H9 (cell line): ENCODE data around the gene RIT2. TPM values are rescaled to one million over a fixed set of nuclear protein-coding genes. Genes with fewer than 3 reads are reported as not detected.

Source experiments
- DNase-seq: peaks from one replicate; pipeline ENCODE4 v3.0.0-alpha.2; 2017
- H2AFZ ChIP-seq: one replicate; pipeline ENCODE4 v1.6.1; 2013; ENCODE audit warnings: mild to moderate bottlenecking, low read length, control low read depth, moderate library complexity
- H2AK5ac ChIP-seq: 2 replicates; pipeline ENCODE4 v1.6.1; 2013; ENCODE audit warnings: low read length, control low read depth, mixed read lengths; ENCODE audit not compliant: insufficient read length
- H2BK120ac ChIP-seq: one replicate; pipeline ENCODE4 v1.6.1; 2013; ENCODE audit warnings: low read depth, mild to moderate bottlenecking, low read length, control low read depth, inconsistent platforms; ENCODE audit not compliant: poor library complexity, severe bottlenecking
- H2BK12ac ChIP-seq: 2 replicates; pipeline ENCODE4 v1.6.1; 2013; ENCODE audit warnings: low read length, control low read depth, mixed read lengths, low read depth; ENCODE audit not compliant: insufficient read length
- H2BK15ac ChIP-seq: 2 replicates; pipeline ENCODE4 v1.6.1; 2013; ENCODE audit warnings: low read depth, low read length, control low read depth
- H2BK20ac ChIP-seq: one replicate; pipeline ENCODE4 v1.6.1; 2013; ENCODE audit warnings: low read depth, mild to moderate bottlenecking, low read length, control low read depth, inconsistent platforms; ENCODE audit not compliant: poor library complexity, severe bottlenecking
- H2BK5ac ChIP-seq: 2 replicates; pipeline ENCODE4 v1.6.1; 2013; ENCODE audit warnings: low read length, control low read depth, mixed read lengths; ENCODE audit not compliant: insufficient read length
- H3K14ac ChIP-seq: 2 replicates; pipeline ENCODE4 v1.6.1; 2013; ENCODE audit warnings: low read length, control low read depth; ENCODE audit not compliant: insufficient read depth
- H3K18ac ChIP-seq: 2 replicates; pipeline ENCODE4 v1.6.1; 2013; ENCODE audit warnings: low read depth, mild to moderate bottlenecking, mixed read lengths, low read length, control low read depth; ENCODE audit not compliant: insufficient read length
- H3K23ac ChIP-seq: 2 replicates; pipeline ENCODE4 v1.6.1; 2013; ENCODE audit warnings: low read length, control low read depth, mixed read lengths, low read depth; ENCODE audit not compliant: insufficient read length
- H3K23me2 ChIP-seq: 2 replicates; pipeline ENCODE4 v1.6.1; 2013; ENCODE audit warnings: low read depth, mild to moderate bottlenecking, mixed read lengths, low read length, control low read depth; ENCODE audit not compliant: insufficient read length, poor library complexity, severe bottlenecking
- H3K27ac ChIP-seq: 2 replicates; pipeline ENCODE4 v1.5.1; 2013; ENCODE audit warnings: low read length, control low read depth, mixed read lengths, low read depth; ENCODE audit not compliant: insufficient read length
- H3K27me3 ChIP-seq: 2 replicates; pipeline ENCODE4 v1.6.1; 2013; ENCODE audit warnings: low read length, control low read depth, inconsistent platforms; ENCODE audit not compliant: insufficient read depth
- H3K4ac ChIP-seq: 2 replicates; pipeline ENCODE4 v1.6.1; 2013; ENCODE audit warnings: low read depth, mild to moderate bottlenecking, control low read depth, inconsistent platforms, low read length, moderate library complexity
- H3K4me1 ChIP-seq: 2 replicates; pipeline ENCODE4 v1.6.1; 2013; ENCODE audit warnings: low read length, control low read depth, inconsistent platforms; ENCODE audit not compliant: insufficient read depth
- H3K4me2 ChIP-seq: 2 replicates; pipeline ENCODE4 v1.6.1; 2013; ENCODE audit warnings: low read length, control low read depth, mixed read lengths; ENCODE audit not compliant: insufficient read length, insufficient read depth
- H3K56ac ChIP-seq: 2 replicates; pipeline ENCODE4 v1.6.1; 2013; ENCODE audit warnings: low read depth, mild to moderate bottlenecking, mixed read lengths, low read length, control low read depth; ENCODE audit not compliant: insufficient read length
- H3K79me1 ChIP-seq: 2 replicates; pipeline ENCODE4 v1.6.1; 2013; ENCODE audit warnings: low read depth, mild to moderate bottlenecking, moderate library complexity, low read length, control low read depth, inconsistent platforms; ENCODE audit not compliant: insufficient read depth, poor library complexity, severe bottlenecking
- H3K79me2 ChIP-seq: 2 replicates; pipeline ENCODE4 v1.6.1; 2013; ENCODE audit warnings: low read length, control low read depth, inconsistent platforms; ENCODE audit not compliant: insufficient read depth
- H3K9ac ChIP-seq: 2 replicates; pipeline ENCODE4 v1.6.1; 2013; ENCODE audit warnings: low read length, control low read depth, mixed read lengths; ENCODE audit not compliant: insufficient read length; ENCODE audit errors: extremely low read depth
- H3K9me3 ChIP-seq: one replicate; pipeline ENCODE4 v1.6.1; 2013; ENCODE audit warnings: low read depth, low read length, inconsistent platforms; ENCODE audit not compliant: control insufficient read depth
- H3T11ph ChIP-seq: one replicate; pipeline ENCODE4 v1.6.1; 2013; ENCODE audit warnings: mild to moderate bottlenecking, low read length, control low read depth, inconsistent platforms
- H4K20me1 ChIP-seq: one replicate; pipeline ENCODE4 v1.6.1; 2013; ENCODE audit not compliant: control insufficient read depth, insufficient read length, insufficient read depth
- H4K5ac ChIP-seq: 2 replicates; pipeline ENCODE4 v1.6.1; 2013; ENCODE audit warnings: low read depth, mild to moderate bottlenecking, mixed read lengths, low read length, control low read depth; ENCODE audit not compliant: insufficient read length
- H4K8ac ChIP-seq: replicated peaks from 2 replicates; pipeline ENCODE4 v1.6.1; 2013; ENCODE audit warnings: low read length, control low read depth, mixed read lengths, low read depth; ENCODE audit not compliant: insufficient read length
- H4K91ac ChIP-seq: 2 replicates; pipeline ENCODE4 v1.6.1; 2013; ENCODE audit warnings: low read depth, mild to moderate bottlenecking, moderate library complexity, mixed read lengths, low read length, control low read depth; ENCODE audit not compliant: insufficient read length
- H3K27ac Mint-ChIP-seq, 3 experiments: 2 replicates in 2 of 3; 3 replicates in 1 of 3; pipeline ENCODE4 v1.8.0; 2020 to 2021; ENCODE audit warnings: mixed read lengths in 3 of 3, mild to moderate bottlenecking in 1 of 3, moderate library complexity in 1 of 3
- H3K27me3 Mint-ChIP-seq: 2 replicates; pipeline ENCODE4 v1.8.0; 2021; ENCODE audit warnings: low read depth, mild to moderate bottlenecking, moderate library complexity, mixed read lengths
- H3K36me3 Mint-ChIP-seq, 3 experiments: 2 replicates in 2 of 3; 3 replicates in 1 of 3; pipeline ENCODE4 v1.8.0; 2020 to 2021; ENCODE audit warnings: low read depth in 3 of 3, mixed read lengths in 3 of 3; ENCODE audit not compliant: insufficient read depth in 1 of 3
- H3K4me1 Mint-ChIP-seq, 2 experiments: 2 replicates each; pipeline ENCODE4 v1.8.0; 2020; ENCODE audit warnings: mixed read lengths in 2 of 2
- H3K4me3 Mint-ChIP-seq, 2 experiments: 2 replicates in 1 of 2; 3 replicates in 1 of 2; pipeline ENCODE4 v1.8.0; 2020 to 2021; ENCODE audit warnings: mild to moderate bottlenecking in 2 of 2, mixed read lengths in 2 of 2, moderate library complexity in 1 of 2
- H3K9me3 Mint-ChIP-seq, 2 experiments: 2 replicates in 1 of 2; 3 replicates in 1 of 2; pipeline ENCODE4 v1.8.0; 2020; ENCODE audit warnings: mild to moderate bottlenecking in 2 of 2, mixed read lengths in 2 of 2, moderate library complexity in 1 of 2
- WGBS: extraction: QIAGEN DNeasy Blood & Tissue Kit; methylation state at CpG from one replicate; pipeline ENCODE4 v1.1.7; 2013; ENCODE audit warnings: missing lambda C conversion rate, low lambda C conversion rate, mixed read lengths; ENCODE audit not compliant: insufficient read length; ENCODE audit errors: extremely low coverage; 5-methylcytosine and 5-hydroxymethylcytosine counted together
- total RNA-seq: library from RNA; stranded (reverse); gene quantifications from 2 replicates; pipeline ENCODE4 v1.2.1, GENCODE V29; 2021
- TF ChIP-seq, protein P1 (sequence below): fragments of 200-600 bp; sonication (generic); conservative IDR thresholded peaks from 3 replicates; pipeline ENCODE4 v1.8.0; 2021; ENCODE audit warnings: antibody characterized with exemption, mild to moderate bottlenecking

The RIT2 gene
- total RNA-seq, 1 experiment from 2014 or later, result 1.2 TPM

DNA sequence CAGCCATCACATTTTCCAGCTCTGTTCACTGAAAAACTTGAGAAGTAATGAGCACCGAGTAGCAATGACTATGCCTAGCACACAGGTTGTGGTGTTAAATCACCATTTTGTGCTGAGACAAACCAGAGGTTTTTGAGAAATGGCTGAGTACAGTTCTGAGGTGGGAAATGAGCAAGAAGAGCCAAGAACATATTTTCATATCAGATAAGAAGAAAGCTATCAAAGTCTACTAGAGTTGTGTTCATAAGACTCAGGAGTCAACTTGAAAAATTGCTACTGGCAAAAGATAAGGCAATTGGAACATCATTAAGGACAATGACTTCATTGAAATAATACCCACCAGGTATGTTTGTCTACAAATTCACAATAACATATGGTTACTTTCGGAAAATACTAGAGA, 108.1 kb downstream of the RIT2 start:
- H3K79me2 ChIP-seq, result no peaks in the 10 kb centered on the region
- H3T11ph ChIP-seq, result no peak overlapping the region
- no peak overlapping the region for H3K14ac ChIP-seq
- no peak overlapping the region for H2BK120ac ChIP-seq
- no peak overlapping the region for H3K9ac ChIP-seq
- Mint-ChIP-seq H3K27ac (peak overlapping the region in 2 of 3 experiments; percentile 1 to 30; a peak in 3 of 7 replicates), H3K4me1 (peaks cover 28 to 34% of the 10 kb centered on the region in 2 experiments), H3K9me3 (no peaks in the 10 kb centered on the region), H3K36me3 (no peaks in the 10 kb centered on the region; a peak in 1 of 7 replicates), H3K27me3 (no peaks in the 10 kb centered on the region), H3K4me3 (no peak overlapping the region)
- no peak overlapping the region for H3K18ac ChIP-seq
- H2BK5ac ChIP-seq, result no peak overlapping the region
- no CpG with 5 or more reads among the region's 2 CpGs for WGBS
- no peak overlapping the region for H2BK12ac ChIP-seq
- H3K27ac ChIP-seq, result no peak overlapping the region
- no peak overlapping the region for H2BK15ac ChIP-seq
- no peaks in the 10 kb centered on the region for H3K27me3 ChIP-seq
- H3K4ac ChIP-seq, result no peak overlapping the region
- H3K4me2 ChIP-seq, result no peak overlapping the region
- no peak for DNase-seq
- H2AFZ ChIP-seq, result no peak overlapping the region
- no peak overlapping the region for H4K5ac ChIP-seq
- no peaks in the 10 kb centered on the region for H3K9me3 ChIP-seq
- no peak overlapping the region for H4K8ac ChIP-seq
- no peaks in the 10 kb centered on the region for H4K20me1 ChIP-seq
- no peak overlapping the region for H3K56ac ChIP-seq
- H2AK5ac ChIP-seq, result no peak overlapping the region
- TF ChIP-seq, protein P1, sequence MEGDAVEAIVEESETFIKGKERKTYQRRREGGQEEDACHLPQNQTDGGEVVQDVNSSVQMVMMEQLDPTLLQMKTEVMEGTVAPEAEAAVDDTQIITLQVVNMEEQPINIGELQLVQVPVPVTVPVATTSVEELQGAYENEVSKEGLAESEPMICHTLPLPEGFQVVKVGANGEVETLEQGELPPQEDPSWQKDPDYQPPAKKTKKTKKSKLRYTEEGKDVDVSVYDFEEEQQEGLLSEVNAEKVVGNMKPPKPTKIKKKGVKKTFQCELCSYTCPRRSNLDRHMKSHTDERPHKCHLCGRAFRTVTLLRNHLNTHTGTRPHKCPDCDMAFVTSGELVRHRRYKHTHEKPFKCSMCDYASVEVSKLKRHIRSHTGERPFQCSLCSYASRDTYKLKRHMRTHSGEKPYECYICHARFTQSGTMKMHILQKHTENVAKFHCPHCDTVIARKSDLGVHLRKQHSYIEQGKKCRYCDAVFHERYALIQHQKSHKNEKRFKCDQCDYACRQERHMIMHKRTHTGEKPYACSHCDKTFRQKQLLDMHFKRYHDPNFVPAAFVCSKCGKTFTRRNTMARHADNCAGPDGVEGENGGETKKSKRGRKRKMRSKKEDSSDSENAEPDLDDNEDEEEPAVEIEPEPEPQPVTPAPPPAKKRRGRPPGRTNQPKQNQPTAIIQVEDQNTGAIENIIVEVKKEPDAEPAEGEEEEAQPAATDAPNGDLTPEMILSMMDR, result no peak
- H3K23ac ChIP-seq, result no peak overlapping the region
- H3K4me1 ChIP-seq, result peaks cover 2% of the 10 kb centered on the region; the same call in 1 of the 2 replicates
- H4K91ac ChIP-seq, result no peak overlapping the region
- H2BK20ac ChIP-seq, result no peak overlapping the region
- H3K23me2 ChIP-seq, result no peaks in the 10 kb centered on the region
- H3K79me1 ChIP-seq, result no peaks in the 10 kb centered on the region
